Thymus (tissue), 11 donors: Measurements from ENCODE around the gene RASGRP1. TPM values are rescaled to one million over a fixed set of nuclear protein-coding genes. Genes with fewer than 3 reads are reported as not detected.
"Not testable (repeated sequence)": the region's sequence is repeated elsewhere in the genome, so short reads cannot be mapped to it uniquely, and the experiment has no call there.

Source experiments
- DNase-seq, 9 donors: peaks; one replicate each; pipeline ENCODE4 v3.0.0-alpha.2; 2013; ENCODE audit warnings: low spot score in 9 of 9, low read depth in 6 of 9, missing footprints in 1 of 9
- H3K27ac ChIP-seq, 2 donors: one replicate each; pipeline ENCODE4 v1.5.1; 2013; ENCODE audit warnings: control low read depth in 1 of 2, low read depth in 1 of 2, low read length in 1 of 2, mild to moderate bottlenecking in 1 of 2, moderate library complexity in 1 of 2
- H3K27me3 ChIP-seq, 2 donors: one replicate each; pipeline ENCODE4 v1.5.1; 2013; ENCODE audit warnings: low read length in 1 of 2; ENCODE audit not compliant: control insufficient read depth in 2 of 2, insufficient read depth in 1 of 2
- H3K36me3 ChIP-seq, 2 donors: one replicate each; pipeline ENCODE4 v1.5.1; 2013; ENCODE audit warnings: low read length in 1 of 2, mild to moderate bottlenecking in 1 of 2, moderate library complexity in 1 of 2; ENCODE audit not compliant: control insufficient read depth in 2 of 2, insufficient read depth in 2 of 2
- H3K4me1 ChIP-seq, 2 donors: one replicate each; pipeline ENCODE4 v1.5.1; 2013; ENCODE audit warnings: low read length in 2 of 2; ENCODE audit not compliant: control insufficient read depth in 2 of 2, insufficient read depth in 2 of 2
- H3K4me3 ChIP-seq, 2 donors: one replicate each; pipeline ENCODE4 v1.5.1; 2013; ENCODE audit warnings: low read length in 2 of 2, control low read depth in 1 of 2, mild to moderate bottlenecking in 1 of 2
- H3K9me3 ChIP-seq, 2 donors: one replicate each; pipeline ENCODE4 v1.5.1; 2013; ENCODE audit warnings: low read length in 1 of 2, mild to moderate bottlenecking in 1 of 2; ENCODE audit not compliant: control insufficient read depth in 2 of 2, insufficient read depth in 1 of 2
- WGBS: extraction: QIAGEN DNeasy Blood & Tissue Kit; methylation state at CpG from one replicate; pipeline ENCODE4 v1.1.7; 2013; 5-methylcytosine and 5-hydroxymethylcytosine counted together
- polyA plus RNA-seq: library from polyadenylated mRNA; stranded (reverse); fragments of 200-250 nt; gene quantifications from one replicate; pipeline ENCODE4 v1.2.3, GENCODE V29; 2013
- total RNA-seq: library from RNA; stranded (reverse); fragments of 120-200 nt; gene quantifications from one replicate; pipeline ENCODE4 v1.2.4, GENCODE V29; 2013
- donor health status: healthy.

The RASGRP1 gene
- total and polyA plus RNA-seq, 2 donors = 12.3 to 53.3 TPM

- peak in 1 of 9 donors; percentile 30 for DNase-seq
- Histone ChIP-seq H3K36me3 (no peaks in the 10 kb centered on the region), H3K27me3 (no peaks in the 10 kb centered on the region), H3K27ac (no peak overlapping the region), H3K4me1 (peaks cover 5 to 6% of the 10 kb centered on the region in 2 donors), H3K4me3 (no peak overlapping the region), H3K9me3 (no peaks in the 10 kb centered on the region)
- 78% methylated on average over 6 of the region's 6 CpGs for WGBS
Measured at GRCh38 chr15:38587214-38587613, 22.6 kb upstream of the RASGRP1 start.

- not testable (repeated sequence) for H3K36me3 ChIP-seq, DNase-seq, H3K4me3 ChIP-seq, H3K9me3 ChIP-seq, H3K27ac ChIP-seq, H3K4me1 ChIP-seq, H3K27me3 ChIP-seq
- 93% methylated on average over 2 of the region's 2 CpGs for WGBS
Measured at GRCh38 chr15:38586005-38586404, 21.4 kb upstream of the RASGRP1 start.

- H3K4me3 ChIP-seq = no peak overlapping the region
- no peaks in the 10 kb centered on the region for H3K36me3 ChIP-seq
- no peaks in the 10 kb centered on the region for H3K4me1 ChIP-seq
- H3K27me3 ChIP-seq = no peaks in the 10 kb centered on the region
- no peak for DNase-seq
- no peak overlapping the region for H3K27ac ChIP-seq
- H3K9me3 ChIP-seq = no peaks in the 10 kb centered on the region
- 95% methylated on average over 3 of the region's 3 CpGs for WGBS
Measured at GRCh38 chr15:38578626-38579025, 14.0 kb upstream of the RASGRP1 start.

GRCh38 chr15:38577424-38577987, 12.9 kb upstream of the RASGRP1 start:
- WGBS = 94% methylated on average over 7 of the region's 7 CpGs
- no peak for DNase-seq
- no peaks in the 10 kb centered on the region for H3K36me3 ChIP-seq
- H3K27me3 ChIP-seq = no peaks in the 10 kb centered on the region
- H3K27ac ChIP-seq = no peak overlapping the region
- H3K4me1 ChIP-seq = no peaks in the 10 kb centered on the region
- H3K4me3 ChIP-seq = no peak overlapping the region
- no peaks in the 10 kb centered on the region for H3K9me3 ChIP-seq

- Histone ChIP-seq H3K9me3 (no peaks in the 10 kb centered on the region), H3K36me3 (no peaks in the 10 kb centered on the region), H3K4me3 (no peak overlapping the region), H3K27ac (no peak overlapping the region), H3K27me3 (no peaks in the 10 kb centered on the region), H3K4me1 (no peaks in the 10 kb centered on the region)
- WGBS = 97% methylated on average over 3 of the region's 3 CpGs
- no peak for DNase-seq
Measured at GRCh38 chr15:38576837-38577236, 12.2 kb upstream of the RASGRP1 start.

- H3K27ac ChIP-seq = no peak overlapping the region
Measured at GRCh38 chr15:38576261-38576660, 11.6 kb upstream of the RASGRP1 start.

GRCh38 chr15:38565287-38565670, 665 bp upstream of the RASGRP1 start:
- Histone ChIP-seq H3K27ac (no peak overlapping the region), H3K36me3 (peaks cover 0 to 14% of the 10 kb centered on the region in 2 donors), H3K4me3 (peak overlapping the region; percentile 55 to 91), H3K4me1 (peaks cover 29 to 46% of the 10 kb centered on the region in 2 donors), H3K9me3 (peaks cover 0 to 3% of the 10 kb centered on the region in 2 donors), H3K27me3 (peaks cover 0 to 6% of the 10 kb centered on the region in 2 donors)
- no peak for DNase-seq
- WGBS = 90% methylated on average over 16 of the region's 16 CpGs

More at GRCh38 chr15:38576261-38576660, 11.6 kb upstream of the RASGRP1 start:
- Histone ChIP-seq H3K27me3 (no peaks in the 10 kb centered on the region), H3K4me3 (no peak overlapping the region), H3K36me3 (no peaks in the 10 kb centered on the region), H3K9me3 (no peaks in the 10 kb centered on the region), H3K4me1 (no peaks in the 10 kb centered on the region)
- no peak for DNase-seq
- 99% methylated on average over 1 of the region's 1 CpG for WGBS

- WGBS = 10% methylated on average over 59 of the region's 59 CpGs
Measured at GRCh38 chr15:38563723-38564519, 693 bp downstream of the RASGRP1 start.

GRCh38 chr15:38562278-38562677, 2.3 kb downstream of the RASGRP1 start:
- peak overlapping the region; percentile 47 to 50 for H3K27ac ChIP-seq

More at GRCh38 chr15:38563723-38564519, 693 bp downstream of the RASGRP1 start:
- H3K4me1 ChIP-seq = peaks cover 38 to 59% of the 10 kb centered on the region in 2 donors
- peak overlapping the region; percentile 89 to 91 for H3K4me3 ChIP-seq
- peaks cover 0 to 6% of the 10 kb centered on the region in 2 donors for H3K27me3 ChIP-seq
- H3K27ac ChIP-seq = peak overlapping the region; percentile 86 to 96
- peaks cover 0 to 3% of the 10 kb centered on the region in 2 donors for H3K9me3 ChIP-seq
- DNase-seq = peak; percentile 47 to 91 (median 77)
- H3K36me3 ChIP-seq = peaks cover 5 to 27% of the 10 kb centered on the region in 2 donors

More at GRCh38 chr15:38562278-38562677, 2.3 kb downstream of the RASGRP1 start:
- peaks cover 0 to 6% of the 10 kb centered on the region in 2 donors for H3K27me3 ChIP-seq
- peak in 6 of 9 donors; percentile 36 to 77 (median 56) for DNase-seq
- whole genome bisulfite sequencing = 7% methylated on average over 3 of the region's 3 CpGs
- H3K9me3 ChIP-seq = peaks cover 0 to 3% of the 10 kb centered on the region in 2 donors
- peaks cover 42 to 71% of the 10 kb centered on the region in 2 donors for H3K4me1 ChIP-seq
- peak overlapping the region; percentile 89 to 91 for H3K4me3 ChIP-seq
- H3K36me3 ChIP-seq = peaks cover 14 to 41% of the 10 kb centered on the region in 2 donors
